GM20431 (cell line): ENCODE results near the gene ZNF664.

Experiments used
- in situ Hi-C: fragments of 300-500 bp; cut with MseI, MboI; formaldehyde crosslinking; loops from one replicate; pipeline ENCODE4 v1.15.0; 2020; ENCODE audit warnings: low sequenced_read_pairs; ENCODE audit not compliant: unreplicated experiment

Gene ZNF664

DNA sequence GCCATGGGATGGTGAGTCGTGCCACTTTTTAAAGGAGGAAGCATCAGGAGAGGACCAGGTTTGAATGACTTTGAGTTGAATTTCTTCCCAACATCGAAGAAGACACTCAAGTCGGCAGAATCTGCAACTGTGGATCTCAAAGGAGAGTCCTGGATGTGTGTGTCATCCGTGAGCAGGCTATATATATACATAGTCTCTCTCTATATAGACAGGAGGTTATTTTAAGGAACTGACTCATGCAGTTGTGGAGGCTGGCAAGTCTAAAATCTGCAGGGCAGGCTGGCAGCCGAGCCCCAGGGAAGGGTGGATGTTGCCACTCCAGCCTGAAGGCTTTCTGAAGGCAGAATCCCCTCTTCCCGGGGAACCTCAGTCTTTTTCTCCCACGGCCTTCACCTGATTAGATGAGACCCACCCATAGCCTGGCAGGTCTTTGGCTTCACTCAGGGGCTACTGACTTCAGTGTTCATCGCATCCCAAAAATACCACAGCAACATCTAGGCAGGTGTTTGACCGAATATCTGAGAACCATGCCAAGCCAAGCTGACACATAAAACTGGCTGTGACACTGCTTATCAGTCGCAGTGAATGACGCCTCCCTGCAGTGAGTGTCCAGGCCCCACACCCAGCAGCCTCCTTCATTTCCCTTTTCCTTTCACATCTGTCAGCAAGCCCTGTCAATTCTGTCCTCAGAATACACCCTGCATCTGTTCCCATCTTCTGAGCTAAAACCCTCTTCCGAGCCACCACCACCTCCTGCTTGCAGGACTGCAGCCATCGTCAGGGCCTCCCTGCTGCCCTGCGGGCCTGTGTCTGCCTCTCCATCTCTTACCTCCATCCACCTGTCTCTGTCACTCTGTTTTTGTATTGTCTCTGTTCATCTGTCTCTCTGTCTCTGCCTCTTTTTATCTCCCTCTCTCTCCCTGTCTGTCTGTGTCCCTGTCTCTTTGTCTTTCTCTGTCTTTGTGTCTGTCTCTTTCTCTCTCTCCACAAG is 54.0 kb downstream of the ZNF664 start:
- in situ Hi-C loops = no loop called here

DNA sequence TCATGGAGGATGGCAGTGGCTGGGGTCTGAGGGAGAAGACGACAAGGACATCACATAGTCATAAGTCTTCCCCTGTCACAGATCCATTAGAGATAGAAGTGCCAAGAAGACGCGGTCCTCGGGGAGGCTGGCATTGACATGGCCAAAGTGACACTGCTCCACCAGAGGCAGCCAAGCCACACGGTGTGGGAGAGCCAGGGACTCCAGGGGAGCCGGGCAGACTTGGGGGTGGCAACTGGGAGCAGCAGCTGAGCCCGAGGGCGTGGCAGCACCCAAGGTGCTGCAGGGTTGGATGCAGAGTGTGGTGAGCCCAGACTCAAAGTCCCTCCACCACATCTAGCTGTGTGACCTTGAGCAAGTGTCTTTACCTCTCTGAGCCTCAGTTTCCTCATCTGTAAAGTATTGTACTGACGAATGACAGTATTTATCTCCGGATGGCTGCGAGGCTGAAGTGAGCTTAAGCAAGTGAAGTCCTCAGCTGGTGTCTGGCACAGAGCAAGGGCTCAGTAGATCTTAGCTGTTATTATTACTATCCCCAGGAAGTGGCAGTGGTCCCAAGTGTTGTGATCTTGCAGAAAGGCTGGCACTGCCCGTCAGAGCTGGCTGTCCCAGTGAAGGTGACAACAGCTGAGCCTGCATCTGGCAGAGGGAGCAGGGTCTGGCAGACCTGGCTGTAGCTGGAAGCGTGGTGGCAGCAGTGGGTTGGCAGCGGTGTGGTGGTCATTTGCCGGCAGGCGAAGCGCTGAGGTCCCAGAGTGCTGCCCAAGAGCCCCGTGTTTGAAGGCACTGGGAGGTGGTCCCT is 54.9 kb downstream of the ZNF664 start:
- in situ Hi-C loops = no loop called here

DNA sequence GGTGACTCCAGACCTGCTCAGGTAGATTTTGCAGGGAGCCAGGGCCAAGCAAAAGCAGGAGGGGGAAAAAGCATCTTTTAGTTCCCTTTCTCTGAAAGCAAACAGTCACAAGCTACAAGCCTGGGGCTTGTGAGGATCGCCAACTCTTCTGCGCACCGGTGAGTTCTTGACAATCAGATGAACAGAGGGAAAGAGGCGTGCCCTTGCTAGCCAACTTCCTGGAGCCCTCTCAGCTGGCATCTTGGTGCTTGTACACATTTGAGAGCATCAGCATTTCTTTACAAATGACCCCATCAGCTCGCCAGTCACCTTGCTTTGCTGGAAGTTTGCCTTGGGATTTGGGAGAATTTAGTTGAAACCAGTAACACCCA is 55.5 kb downstream of the ZNF664 start:
- in situ Hi-C loops = no loop called here

DNA sequence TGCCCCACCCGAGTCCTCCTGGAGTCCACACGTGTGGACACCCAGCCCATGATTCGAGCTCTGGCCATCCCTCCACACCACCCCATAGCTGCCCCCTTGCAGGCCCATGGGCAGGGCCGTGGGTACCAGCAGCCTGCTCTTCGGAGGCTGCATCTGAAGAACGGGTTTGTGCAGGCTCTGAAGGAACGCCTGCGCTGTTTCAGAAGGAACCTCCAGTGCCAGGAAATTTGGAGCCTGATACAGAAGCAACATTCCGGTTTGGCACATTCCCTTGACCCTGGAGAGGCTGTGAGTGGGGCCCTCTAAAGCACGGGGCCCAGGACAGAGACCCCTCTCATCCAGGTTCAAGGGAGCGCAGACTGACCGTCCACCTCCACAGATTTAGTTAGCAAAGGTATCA is 57.0 kb downstream of the ZNF664 start:
- in situ Hi-C loops = no loop called here

DNA sequence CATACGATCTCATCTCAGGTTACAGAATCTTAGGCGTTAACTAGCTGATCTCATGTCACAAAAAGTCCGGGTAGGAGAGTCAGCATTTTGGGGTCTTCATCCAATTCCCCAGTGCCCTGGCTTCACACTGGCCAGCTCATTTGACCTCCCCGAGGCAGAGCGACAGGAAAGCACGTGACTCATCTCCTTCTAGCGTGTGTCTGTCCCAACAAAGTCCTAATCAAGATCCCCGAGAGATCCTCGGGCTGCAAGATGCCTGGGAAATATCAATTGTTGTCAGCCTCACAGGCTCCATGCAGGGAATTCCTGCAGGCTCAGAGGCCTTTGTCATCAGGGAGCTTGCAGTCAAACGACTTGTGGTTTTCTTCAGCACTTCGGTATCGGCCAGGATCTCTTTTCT is 57.5 kb downstream of the ZNF664 start:
- in situ Hi-C loops = no loop called here

- in situ Hi-C loops = no loop called here
These were observed 58.0 kb downstream of the ZNF664 start for GRCh38 chr12:124031058-124031457.

DNA sequence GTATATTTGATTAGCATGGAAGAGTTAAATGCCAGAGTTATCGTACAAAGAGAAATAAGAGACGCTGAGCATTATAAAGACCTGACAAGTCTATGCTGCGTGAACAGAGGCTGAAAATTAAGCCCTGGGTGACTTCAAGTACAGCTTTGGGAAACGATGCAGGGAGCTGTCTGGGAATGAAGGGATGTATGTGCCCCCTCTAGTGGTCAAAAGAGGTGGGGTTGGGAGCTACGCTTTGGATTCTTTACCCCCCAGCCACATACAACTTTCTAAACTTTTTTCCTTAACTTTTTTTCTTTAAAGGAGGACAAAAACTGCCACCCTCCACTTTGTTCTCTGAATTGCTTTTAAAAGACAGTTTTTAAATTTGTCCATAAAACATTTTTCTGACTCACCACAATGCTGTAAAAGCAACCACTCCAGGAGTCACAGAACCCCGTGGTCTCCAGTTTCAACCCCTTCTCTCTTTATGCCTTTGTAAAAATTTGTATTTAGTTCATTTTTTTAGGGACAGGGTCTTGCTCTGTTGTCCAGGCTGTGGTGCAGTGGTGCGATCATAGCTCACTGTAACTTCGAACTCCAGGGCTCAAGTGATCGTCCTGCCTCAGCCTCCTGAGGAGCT is 59.4 kb downstream of the ZNF664 start:
- in situ Hi-C loops = no loop called here

- in situ Hi-C loops = no loop called here
These were observed 60.8 kb downstream of the ZNF664 start for GRCh38 chr12:124033859-124034258.

DNA sequence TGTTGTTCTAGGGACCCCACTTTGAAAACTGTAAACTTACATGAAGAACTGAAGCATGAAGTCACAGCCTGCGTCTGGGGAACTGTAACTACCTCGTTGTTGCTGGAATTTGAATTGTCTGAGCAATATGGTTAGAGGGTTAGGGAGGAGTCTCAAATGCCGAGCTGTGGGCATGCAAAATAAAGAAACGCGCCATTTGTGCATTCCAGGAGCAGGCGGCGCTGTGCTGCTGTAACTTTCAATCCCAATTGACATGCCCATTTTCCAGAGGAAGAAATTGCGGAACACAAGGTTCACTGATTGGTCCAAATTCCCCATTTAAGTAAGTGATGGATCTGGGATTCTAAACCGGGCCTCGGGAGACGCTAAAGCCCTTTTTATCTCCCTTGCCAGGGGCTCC is 61.3 kb downstream of the ZNF664 start:
- in situ Hi-C loops = no loop called here

DNA sequence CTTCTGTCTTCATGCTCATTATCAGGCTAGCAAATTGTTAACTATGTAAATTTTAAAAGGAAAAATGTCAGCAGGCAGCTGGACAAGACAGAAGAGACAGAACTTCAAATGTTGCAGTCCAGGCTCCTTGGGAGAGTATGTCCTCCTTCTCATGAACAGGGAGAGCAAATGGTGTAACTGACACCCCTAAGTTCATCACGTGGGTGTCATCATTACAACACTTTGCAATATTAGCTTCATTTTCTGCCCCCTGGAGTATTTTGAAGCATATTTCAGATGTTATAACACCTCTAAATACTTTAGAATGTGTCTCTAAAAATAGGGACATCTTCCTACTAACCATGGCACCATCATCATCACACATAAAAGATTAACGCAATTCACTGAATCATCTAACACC is 62.1 kb downstream of the ZNF664 start:
- in situ Hi-C loops = no loop called here

DNA sequence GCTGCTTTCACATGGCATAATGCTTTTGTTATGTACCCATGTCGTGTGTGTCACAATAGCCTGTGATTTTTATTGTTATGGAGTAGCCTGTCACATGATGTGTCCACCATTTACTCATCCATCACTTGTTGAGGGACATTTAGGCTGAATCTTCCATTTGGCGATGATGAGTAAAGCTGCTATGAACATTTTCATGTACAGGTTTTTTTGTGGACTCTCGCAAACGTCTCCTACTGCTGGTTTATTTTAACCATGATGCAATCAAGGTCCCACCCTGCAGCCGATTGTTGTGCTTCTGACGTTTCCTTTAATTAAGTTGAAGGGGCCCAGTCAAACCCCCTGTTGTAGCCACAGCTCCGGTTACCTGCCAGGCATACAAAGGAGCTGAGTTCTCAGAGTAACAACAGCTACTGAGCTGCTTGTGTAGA is 63.2 kb downstream of the ZNF664 start:
- in situ Hi-C loops = no loop called here

DNA sequence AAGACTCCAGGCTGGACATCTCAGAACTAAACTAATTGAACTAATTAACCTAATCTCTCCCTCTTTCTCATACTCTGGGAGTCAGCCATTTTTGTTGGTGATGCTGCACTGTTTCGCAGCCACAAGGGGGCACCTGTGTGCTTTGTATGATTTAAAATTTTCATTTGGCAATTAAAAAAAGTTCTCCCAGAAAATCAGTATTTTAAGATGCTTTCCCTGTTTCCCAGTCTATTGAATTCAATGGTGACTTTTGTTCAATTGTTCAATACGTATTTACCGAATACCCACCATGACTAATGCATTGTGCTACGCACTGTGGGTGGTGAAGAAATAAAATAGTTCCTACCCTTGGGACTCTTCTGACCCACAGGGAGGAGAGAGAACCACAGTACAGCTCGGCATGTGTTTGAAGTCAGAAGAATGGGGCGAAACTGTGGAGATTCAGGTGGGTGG is 63.7 kb downstream of the ZNF664 start:
- in situ Hi-C loops = no loop called here

DNA sequence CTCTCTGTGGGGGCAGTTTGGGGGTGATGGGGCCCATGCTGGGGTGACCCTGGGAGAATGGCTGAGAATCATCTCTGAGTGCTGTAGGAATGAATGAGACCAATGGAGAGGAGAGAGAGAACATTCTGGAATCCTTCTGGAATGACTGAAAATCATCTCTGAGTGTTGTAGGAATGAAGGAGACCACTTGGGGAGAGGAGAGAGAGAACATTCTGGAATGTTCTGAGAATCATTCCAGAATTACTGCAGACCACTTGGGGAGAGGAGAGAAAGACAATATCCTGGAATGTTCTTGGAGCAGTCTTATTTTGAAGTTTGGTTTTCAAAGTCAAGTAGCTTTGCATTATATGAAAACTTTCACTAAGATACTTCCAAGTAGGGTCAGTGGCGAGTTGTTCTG is 64.3 kb downstream of the ZNF664 start:
- in situ Hi-C loops = no loop called here

- in situ Hi-C loops = no loop called here
These were observed 66.3 kb downstream of the ZNF664 start for GRCh38 chr12:124039276-124039675.

DNA sequence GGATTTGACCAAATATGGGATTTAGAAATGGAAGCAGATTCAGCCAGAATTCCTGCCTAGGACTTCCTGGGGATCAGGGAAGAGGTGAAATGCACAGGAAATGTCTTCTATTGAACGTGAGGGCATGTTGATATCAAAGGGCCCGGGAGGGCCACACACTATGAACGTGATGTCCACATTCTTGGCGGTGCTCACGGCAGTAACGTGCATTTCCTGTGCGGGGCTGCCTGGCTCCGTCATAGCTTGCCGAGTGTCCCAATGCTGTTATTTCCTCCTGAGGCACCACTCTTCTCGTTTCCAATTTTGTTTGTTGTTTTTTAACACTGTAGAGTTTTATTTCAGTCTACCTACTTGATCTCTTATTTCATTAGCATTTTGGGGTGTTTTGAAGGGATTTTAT is 67.3 kb downstream of the ZNF664 start:
- in situ Hi-C loops = loop anchor here (10.0 kb wide), 2 partner anchors 275 to 725 kb away; no protein-coding TSS in a partner anchor

- in situ Hi-C loops = loop anchor here (10.0 kb wide), 2 partner anchors 274 to 724 kb away; no protein-coding TSS in a partner anchor
These were observed 67.7 kb downstream of the ZNF664 start for GRCh38 chr12:124040737-124041136.

DNA sequence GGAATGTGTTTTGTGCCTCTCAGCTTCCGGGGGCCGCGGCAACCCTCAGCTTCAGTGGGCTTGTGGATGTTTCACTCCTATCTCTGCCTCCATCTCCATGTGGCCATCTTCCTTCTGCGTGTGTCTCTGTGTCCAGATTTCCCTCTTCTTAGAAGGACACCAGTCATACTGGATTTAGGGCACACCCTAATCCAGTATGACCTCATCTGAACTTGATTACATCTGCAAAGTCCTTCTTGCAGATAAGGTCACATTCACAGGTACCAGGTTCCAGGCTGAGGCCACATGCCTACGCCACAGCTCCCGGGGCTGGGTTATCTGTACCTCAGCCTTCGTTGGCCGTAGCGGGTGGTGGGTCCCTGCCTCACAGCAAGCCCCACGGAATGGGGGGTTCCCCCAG is 68.9 kb downstream of the ZNF664 start:
- in situ Hi-C loops = loop anchor here (10.0 kb wide), 2 partner anchors 273 to 723 kb away; no protein-coding TSS in a partner anchor

- in situ Hi-C loops = loop anchor here (10.0 kb wide), 2 partner anchors 271 to 721 kb away; no protein-coding TSS in a partner anchor
These were observed 71.0 kb downstream of the ZNF664 start for GRCh38 chr12:124044021-124044420.

- in situ Hi-C loops = loop anchor here (10.0 kb wide), 2 partner anchors 270 to 720 kb away; no protein-coding TSS in a partner anchor
These were observed 71.8 kb downstream of the ZNF664 start for GRCh38 chr12:124044809-124045321.
